IMR-90 (cell line): ENCODE data around the gene HNRNPC. TPM values are rescaled to one million over a fixed set of nuclear protein-coding genes. Genes with fewer than 3 reads are reported as not detected.

Source experiments
- ATAC-seq: fragments of 200-7000 bp; cut with Tn5 transposase; 2 replicates; pipeline ENCODE4 v1.9.1; 2020; ENCODE audit warnings: low read depth, mild to moderate bottlenecking, moderate library complexity
- Bru-seq: library from RNA; stranded (reverse); fragments of 400-500 nt; gene quantifications from one replicate; lab custom pipeline; 2021; lab: Mats Ljungman, UMichigan
- BruChase-seq, 2 experiments: library from RNA; stranded (reverse); fragments of 400-500 nt; gene quantifications; one replicate each; lab custom pipeline; 2021; lab: Mats Ljungman, UMichigan
- BruUV-seq: library from RNA; stranded (reverse); fragments of 400-500 nt; replicated peaks from 2 replicates; lab custom pipeline; 2021; lab: Mats Ljungman, UMichigan
- CTCF ChIA-PET: fragments of 300-600 bp; formaldehyde crosslinking; extraction: SDS; loops from one replicate; lab custom pipeline; 2021; ENCODE audit warnings: antibody characterized with exemption; lab: Yijun Ruan, JAX
- POLR2A ChIA-PET: fragments of 300-600 bp; sonication (Branson Sonifier 250); formaldehyde crosslinking; loops from one replicate; lab custom pipeline; 2022; ENCODE audit warnings: antibody characterized with exemption; ENCODE audit not compliant: unreplicated experiment; lab: Charles Lee
- DNase-seq: peaks from one replicate; pipeline ENCODE4 v3.0.0; 2013
- H2AFZ ChIP-seq: replicated peaks from 2 replicates; pipeline ENCODE3; 2013; ENCODE audit warnings: low read length, mild to moderate bottlenecking; ENCODE audit not compliant: poor library complexity
- H2AK5ac ChIP-seq: 2 replicates; pipeline ENCODE4 v1.6.1; 2013; ENCODE audit warnings: low read depth, low read length, inconsistent platforms
- H2AK9ac ChIP-seq: replicated peaks from 2 replicates; pipeline ENCODE3; 2013; ENCODE audit warnings: mild to moderate bottlenecking, low read depth, low read length, moderate library complexity; ENCODE audit not compliant: poor library complexity
- H2BK120ac ChIP-seq: 2 replicates; pipeline ENCODE4 v1.6.1; 2013; ENCODE audit warnings: low read depth, low read length, inconsistent platforms
- H2BK15ac ChIP-seq: 3 replicates; pipeline ENCODE4 v1.6.1; 2013; ENCODE audit warnings: low read depth, low read length, inconsistent platforms
- H2BK20ac ChIP-seq: 2 replicates; pipeline ENCODE4 v1.6.1; 2013; ENCODE audit warnings: low read depth, mild to moderate bottlenecking, inconsistent platforms, low read length, moderate library complexity
- H2BK5ac ChIP-seq: 2 replicates; pipeline ENCODE4 v1.6.1; 2013; ENCODE audit warnings: mild to moderate bottlenecking, low read depth, low read length, inconsistent platforms; ENCODE audit not compliant: poor library complexity, severe bottlenecking
- H3K14ac ChIP-seq: replicated peaks from 2 replicates; pipeline ENCODE4 v1.6.1; 2013; ENCODE audit warnings: low read depth, low read length, inconsistent platforms
- H3K18ac ChIP-seq: 2 replicates; pipeline ENCODE4 v1.6.1; 2013; ENCODE audit warnings: low read depth, low read length, control low read depth
- H3K23ac ChIP-seq: 2 replicates; pipeline ENCODE4 v1.6.1; 2013; ENCODE audit warnings: low read depth, low read length, inconsistent platforms
- H3K27ac ChIP-seq: 2 replicates; pipeline ENCODE4 v1.5.1; 2013; ENCODE audit warnings: mild to moderate bottlenecking, control low read depth, low read length; ENCODE audit not compliant: insufficient read depth
- H3K27me3 ChIP-seq: 2 replicates; pipeline ENCODE4 v1.6.1; 2013; ENCODE audit warnings: low read length; ENCODE audit not compliant: control insufficient read depth, insufficient read depth
- H3K36me3 ChIP-seq: 2 replicates; pipeline ENCODE4 v1.6.1; 2013; ENCODE audit warnings: low read length, mixed read lengths; ENCODE audit not compliant: control insufficient read depth, insufficient read depth
- H3K4ac ChIP-seq: 2 replicates; pipeline ENCODE4 v1.6.1; 2013; ENCODE audit warnings: low read depth, low read length, inconsistent platforms
- H3K4me1 ChIP-seq: 2 replicates; pipeline ENCODE4 v1.6.1; 2013; ENCODE audit warnings: low read length, mixed read lengths; ENCODE audit not compliant: control insufficient read depth, insufficient read depth
- H3K4me2 ChIP-seq: 2 replicates; pipeline ENCODE4 v1.6.1; 2013; ENCODE audit warnings: low read depth, mild to moderate bottlenecking, control low read depth, low read length, moderate library complexity
- H3K4me3 ChIP-seq: 2 replicates; pipeline ENCODE4 v1.5.1; 2013; ENCODE audit warnings: low read depth, mild to moderate bottlenecking, control low read depth, low read length, moderate library complexity; ENCODE audit not compliant: insufficient read depth
- H3K56ac ChIP-seq: 2 replicates; pipeline ENCODE4 v1.6.1; 2013; ENCODE audit warnings: low read length, inconsistent platforms; ENCODE audit not compliant: insufficient read depth; ENCODE audit errors: extremely low read depth
- H3K79me1 ChIP-seq, 2 experiments: 2 replicates each; pipeline ENCODE4 v1.6.1; 2013; ENCODE audit warnings: low read length in 2 of 2, inconsistent platforms in 1 of 2, low read depth in 1 of 2
- H3K9ac ChIP-seq: 2 replicates; pipeline ENCODE4 v1.6.1; 2013; ENCODE audit warnings: low read depth, low read length, control low read depth
- H3K9me1 ChIP-seq: 2 replicates; pipeline ENCODE4 v1.6.1; 2013; ENCODE audit warnings: low read length, inconsistent platforms; ENCODE audit not compliant: insufficient read depth
- H3K9me3 ChIP-seq: 2 replicates; pipeline ENCODE4 v1.6.1; 2013; ENCODE audit warnings: low read length; ENCODE audit not compliant: control insufficient read depth, insufficient read depth
- H4K20me1 ChIP-seq: 2 replicates; pipeline ENCODE4 v1.6.1; 2013; ENCODE audit warnings: low read length, inconsistent platforms; ENCODE audit not compliant: insufficient read depth
- H4K5ac ChIP-seq: 2 replicates; pipeline ENCODE4 v1.6.1; 2013; ENCODE audit warnings: mild to moderate bottlenecking, low read depth, low read length, control low read depth
- H4K8ac ChIP-seq, 2 experiments: 2 replicates each; pipeline ENCODE4 v1.6.1; 2013; ENCODE audit warnings: low read depth in 2 of 2, low read length in 2 of 2, control low read depth in 1 of 2, inconsistent platforms in 1 of 2
- H4K91ac ChIP-seq: 2 replicates; pipeline ENCODE4 v1.6.1; 2013; ENCODE audit warnings: low read depth, low read length, inconsistent platforms; ENCODE audit not compliant: insufficient read depth
- CEBPB ChIP-seq: IDR thresholded peaks from 2 replicates; pipeline ENCODE4 v1.6.1; 2012; ENCODE audit warnings: low read depth, low read length, improper control_type of control experiment
- CHD1 ChIP-seq: IDR thresholded peaks from 2 replicates; pipeline ENCODE4 v1.6.1; 2012; ENCODE audit warnings: low read depth, low read length, improper control_type of control experiment
- FOS ChIP-seq: fragments of 150-350 bp; IDR thresholded peaks from 2 replicates; pipeline ENCODE4 v1.6.1; 2016; ENCODE audit warnings: low read depth, low read length
- MAFK ChIP-seq: IDR thresholded peaks from 2 replicates; pipeline ENCODE4 v1.6.1; 2012; ENCODE audit warnings: low read depth, low read length, improper control_type of control experiment
- MAZ ChIP-seq: IDR thresholded peaks from 2 replicates; pipeline ENCODE4 v1.6.1; 2012; ENCODE audit warnings: low read depth, mild to moderate bottlenecking, low read length, improper control_type of control experiment, moderate library complexity, borderline replicate concordance
- NFE2L2 ChIP-seq: fragments of 150-350 bp; IDR thresholded peaks from 2 replicates; pipeline ENCODE4 v1.6.1; 2016; ENCODE audit warnings: low read depth, mild to moderate bottlenecking, low read length
- POLR2A ChIP-seq: IDR thresholded peaks from 2 replicates; pipeline ENCODE4 v1.6.1; 2012; ENCODE audit warnings: mild to moderate bottlenecking, low read depth, low read length
- RFX5 ChIP-seq: IDR thresholded peaks from 2 replicates; pipeline ENCODE4 v1.8.0; 2012; ENCODE audit warnings: low read depth, mild to moderate bottlenecking, low read length, moderate library complexity
- WGBS, 2 experiments: methylation state at CpG; one replicate each; pipeline versions ENCODE4 v1.1.5 to v1.1.7; 2013; ENCODE audit warnings: missing lambda C conversion rate in 2 of 2; ENCODE audit not compliant: insufficient read length in 1 of 2; ENCODE audit errors: extremely low coverage in 2 of 2; 5-methylcytosine and 5-hydroxymethylcytosine counted together
- dilution Hi-C: fragments of 300-500 bp; cut with HindIII; formaldehyde crosslinking; loops from one replicate; pipeline ENCODE4 v1.14.3; 2018; ENCODE audit warnings: low sequenced_read_pairs; ENCODE audit not compliant: unreplicated experiment
- in situ Hi-C: fragments of 300-500 bp; cut with MboI; formaldehyde crosslinking; loops from 3 replicates; pipeline ENCODE4 v1.14.3; 2019; ENCODE audit warnings: low sequenced_read_pairs, inconsistent platforms, mixed read lengths
- intact Hi-C: fragments of 100-400 bp; cut with micrococcal nuclease; formaldehyde crosslinking; loops from 2 replicates; pipeline ENCODE4 v1.10.0; 2022
- long read RNA-seq: library from polyadenylated mRNA; unstranded; transcript quantifications from one replicate; pipeline ENCODE4 v2.0.0, GENCODE V29; 2021; ENCODE audit not compliant: unreplicated experiment
- polyA plus RNA-seq, 3 experiments: library from polyadenylated mRNA; depleted of rRNA; stranded (reverse); fragments of >200 nt; gene quantifications; 2 replicates each; pipeline ENCODE4 v1.2.3, GENCODE V29; 2012; ENCODE audit warnings: low replicate concordance in 1 of 3
- total RNA-seq: library from RNA; depleted of rRNA; stranded (reverse); fragments of >200 nt; gene quantifications from 2 replicates; pipeline ENCODE4 v1.2.3, GENCODE V29; 2012; rRNA removed

HNRNPC gene
- total RNA-seq: 308 and 548 TPM in 2 replicates
- polyA plus RNA-seq (2012; rRNA removed): 366 and 615 TPM in 2 replicates
- polyA plus RNA-seq (2012; cell fraction: cytosol; rRNA removed): 170 and 542 TPM in 2 replicates
- 75.4 and 293 TPM in 2 replicates for polyA plus RNA-seq (2012; cell fraction: nucleus; rRNA removed; ENCODE audit: low replicate concordance)
- percentile 99 among the genes with signal in this experiment for Bru-seq, nascent RNA
- percentile 100 among the genes with signal in this experiment for BruChase-seq, experiment 1, labeled RNA remaining after a 6-hour chase
- BruChase-seq, experiment 2, labeled RNA remaining after a 2-hour chase: percentile 99 among the genes with signal in this experiment
- long read RNA-seq, transcript HNRNPC-230 (8 exons, 1,371 nt): minor isoform, 33 of 345 reads
- long read RNA-seq, transcript HNRNPC-211 (9 exons, 1,784 nt): minor isoform, 52 of 345 reads
- long read RNA-seq, transcript HNRNPC-205 (9 exons, 1,375 nt): major isoform, 120 of 345 reads
- long read RNA-seq, partial matches to known transcripts: 33 of 345 reads
- long read RNA-seq, other reads (novel, unspliced or antisense): 102 of 345 reads

DNA sequence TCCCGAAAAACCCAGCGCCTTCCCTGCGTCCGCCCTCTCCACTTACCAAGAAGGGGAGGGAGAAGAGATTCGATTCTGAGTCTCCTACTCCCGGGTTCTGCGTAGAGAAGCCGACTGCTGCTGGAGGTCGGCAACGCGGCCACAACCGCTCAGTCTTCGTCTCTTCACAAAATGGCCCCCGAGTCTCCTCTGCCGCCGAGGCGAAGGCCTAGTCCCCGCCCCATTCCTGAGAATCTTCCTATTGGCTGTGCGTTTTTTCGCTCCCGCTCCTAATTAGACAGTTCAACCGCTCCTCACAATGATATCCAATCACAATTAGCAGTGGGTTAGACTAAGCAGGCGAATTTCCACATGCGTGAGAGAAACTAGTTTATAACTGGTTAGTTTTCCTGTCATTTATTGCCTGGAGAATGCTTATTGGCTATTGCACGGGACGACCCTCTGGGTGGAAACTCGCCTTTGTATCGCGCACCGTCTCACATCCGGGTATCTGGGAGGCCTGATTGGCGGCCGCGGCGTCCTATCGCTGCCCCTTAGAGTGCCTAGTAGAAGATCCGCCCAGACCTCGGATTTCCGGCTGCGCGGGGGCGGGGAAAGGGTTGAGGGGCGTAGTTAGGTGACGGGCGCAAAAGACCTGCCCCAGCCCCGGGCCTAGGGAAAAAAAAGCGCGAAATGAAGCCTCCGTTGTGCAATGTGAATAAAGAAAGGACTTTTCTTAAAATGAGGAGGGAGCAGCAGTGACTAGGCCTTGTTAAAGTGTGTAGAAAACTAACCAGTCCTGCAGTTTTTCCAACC, at the start of gene HNRNPC:
Gene HNRNPC (minus strand): TSS at position 191 of the 795 bp plus-strand sequence. CDS start 35,249 bp downstream, outside the sequence.
- Histone ChIP-seq H3K9me1 (no peaks in the 10 kb centered on the region; the same call in 1 of the 2 replicates), H3K4me3 (peak within 1 kb of the TSS; percentile 93), H2BK20ac (no peak within 1 kb of the TSS; the same call in 1 of the 2 replicates), H3K27me3 (no peaks in the 10 kb centered on the region), H2BK15ac (peak within 1 kb of the TSS; percentile 3; the same call in 1 of the 3 replicates), H2BK5ac (peak within 1 kb of the TSS; percentile 89), H3K9me3 (no peaks in the 10 kb centered on the region), H3K27ac (peak within 1 kb of the TSS; percentile 84), H3K23ac (peak within 1 kb of the TSS; percentile 96), H3K9ac (peak within 1 kb of the TSS; percentile 99), H3K36me3 (peaks cover 12% of the 10 kb centered on the region), H3K4me1 (peaks cover 7% of the 10 kb centered on the region), H2AFZ (peak within 1 kb of the TSS; percentile 85), H3K4ac (peak within 1 kb of the TSS; percentile 97), H4K91ac (peak within 1 kb of the TSS; percentile 92), H3K14ac (peak within 1 kb of the TSS; percentile 100), H3K56ac (peak within 1 kb of the TSS; percentile 96), H2AK5ac (peak within 1 kb of the TSS; percentile 83), H4K8ac (peak within 1 kb of the TSS; percentile 99), H4K20me1 (peaks cover 48% of the 10 kb centered on the region), H2BK120ac (peak within 1 kb of the TSS; percentile 50), H4K5ac (peak within 1 kb of the TSS; percentile 98), H2AK9ac (peak within 1 kb of the TSS; percentile 97), H3K79me1 (peaks cover 3 to 8% of the 10 kb centered on the region in 2 experiments; a peak in 2 of 4 replicates), H3K4me2 (peak within 1 kb of the TSS; percentile 99), H3K18ac (peak within 1 kb of the TSS; percentile 58)
- dilution Hi-C loops: no loop called here
- peak; percentile 100 for DNase-seq
- in situ Hi-C loops: no loop called here
- 0% methylated on average over 6 of the region's 49 CpGs; no CpG with 5 or more reads in 1 of the 2 experiments for WGBS, 2 experiments
- ATAC-seq: peak; percentile 95
- intact Hi-C loops: loop anchor here (1.0 to 5.0 kb wide), 2 partner anchors 77 to 113 kb away; partner anchors contain the start of gene SUPT16H
- POLR2A ChIA-PET: no interaction called here
- CTCF ChIA-PET: no interaction called here
- BruUV-seq: no TSS peak
- peak; percentile 99 for TF ChIP-seq POLR2A
- TF ChIP-seq NFE2L2: no peak
- peak; percentile 98 for TF ChIP-seq CHD1
- TF ChIP-seq FOS: peak; percentile 98
- peak; percentile 78 for TF ChIP-seq CEBPB
- TF ChIP-seq MAFK: 0 out of 2 replicates have a peak, but pooled peaks have one; percentile 33
- TF ChIP-seq RFX5: no peak
- TF ChIP-seq MAZ: peak; percentile 67; the same call in 1 of the 2 replicates
